OCI-LY3 (cell line): ENCODE data around the gene HTR3B.
A peak's percentile ranks its signal among the peaks of the same experiment; 100 is the strongest.

ENCODE experiments used
- H2AFZ ChIP-seq: fragments of 200-600, 300-600 bp; shearing (Covaris generic); 2 replicates; pipeline ENCODE4 v1.6.0; 2014; ENCODE audit warnings: antibody characterized with exemption, low read depth, low read length
- H3K27ac ChIP-seq: fragments of 200-600, 300-600 bp; sonication (generic); 2 replicates; pipeline ENCODE4 v1.5.1; 2014; ENCODE audit warnings: mild to moderate bottlenecking, low read length, moderate library complexity, mixed read lengths
- H3K27me3 ChIP-seq: fragments of 200-600, 300-600 bp; sonication (generic); 2 replicates; pipeline ENCODE4 v1.6.1; 2014; ENCODE audit warnings: low read depth, low read length, mixed read lengths
- H3K36me3 ChIP-seq: fragments of 200-600, 300-600 bp; sonication (generic); replicated peaks from 2 replicates; pipeline ENCODE3; 2014; ENCODE audit warnings: low read depth, low read length, mixed read lengths
- H3K4me1 ChIP-seq: fragments of 300-600, 200-600 bp; sonication (generic); 2 replicates; pipeline ENCODE4 v1.6.1; 2014; ENCODE audit warnings: low read length, mixed read lengths
- H3K4me2 ChIP-seq: fragments of 200-600, 300-600 bp; sonication (generic); 2 replicates; pipeline ENCODE4 v1.6.1; 2014; ENCODE audit warnings: low read length, mixed read lengths
- H3K4me3 ChIP-seq: fragments of 300-600, 200-600 bp; sonication (generic); 2 replicates; pipeline ENCODE4 v1.5.1; 2014; ENCODE audit warnings: antibody characterized with exemption, mild to moderate bottlenecking, low read length, moderate library complexity
- H3K79me2 ChIP-seq: fragments of 300-600, 200-600 bp; shearing (Covaris generic); 2 replicates; pipeline ENCODE4 v1.6.1; 2014; ENCODE audit warnings: mild to moderate bottlenecking, low read length, mixed read lengths
- H3K9ac ChIP-seq: fragments of 300-600, 200-600 bp; shearing (Covaris generic); 2 replicates; pipeline ENCODE4 v1.6.0; 2014; ENCODE audit warnings: mild to moderate bottlenecking, low read length, moderate library complexity
- H3K9me3 ChIP-seq: fragments of 200-600, 300-600 bp; shearing (Covaris generic); 2 replicates; pipeline ENCODE4 v1.6.1; 2014; ENCODE audit warnings: low read length, mixed read lengths; ENCODE audit not compliant: insufficient read depth
- H4K20me1 ChIP-seq: fragments of 200-600, 300-600 bp; sonication (generic); 2 replicates; pipeline ENCODE4 v1.6.1; 2016; ENCODE audit warnings: low read length, mixed read lengths; ENCODE audit not compliant: insufficient read depth
- CTCF ChIP-seq: fragments of 200-600, 300-600 bp; sonication (generic); IDR thresholded peaks from 2 replicates; pipeline ENCODE4 v1.5.1; 2014; ENCODE audit warnings: antibody characterized with exemption, low read length, low read depth
- EZH2phosphoT487 ChIP-seq: fragments of 200-600 bp; shearing (Covaris generic); IDR thresholded peaks from 2 replicates; pipeline ENCODE4 v1.6.1; 2018; ENCODE audit warnings: antibody characterized with exemption, mixed run types, low read depth

Gene HTR3B

GRCh38 chr11:113896156-113896879, 8.3 kb upstream of the HTR3B start:
- Histone ChIP-seq H3K79me2 (no peaks in the 10 kb centered on the region), H3K9me3 (no peaks in the 10 kb centered on the region), H3K27me3 (no peaks in the 10 kb centered on the region), H3K9ac (peak overlapping the region; percentile 49), H3K4me2 (peak overlapping the region; percentile 84), H3K27ac (no peak overlapping the region), H2AFZ (peak overlapping the region; percentile 79), H3K4me3 (peak overlapping the region; percentile 66), H3K4me1 (peaks cover 33% of the 10 kb centered on the region), H4K20me1 (no peaks in the 10 kb centered on the region), H3K36me3 (no peaks in the 10 kb centered on the region)
- TF ChIP-seq EZH2phosphoT487, result no peak
- TF ChIP-seq CTCF, result peak; percentile 94

- Histone ChIP-seq H3K4me1 (peaks cover 15% of the 10 kb centered on the region), H3K79me2 (no peaks in the 10 kb centered on the region), H3K27ac (no peak overlapping the region), H3K27me3 (no peaks in the 10 kb centered on the region), H3K9ac (no peak overlapping the region), H2AFZ (no peak overlapping the region), H4K20me1 (no peaks in the 10 kb centered on the region), H3K9me3 (no peaks in the 10 kb centered on the region), H3K36me3 (no peaks in the 10 kb centered on the region), H3K4me3 (no peak overlapping the region), H3K4me2 (no peak overlapping the region)
- TF ChIP-seq CTCF, result no peak
- no peak for TF ChIP-seq EZH2phosphoT487
Measured at GRCh38 chr11:113901141-113901540, 3.5 kb upstream of the HTR3B start.

- peak; percentile 26; the same call in 1 of the 2 replicates for TF ChIP-seq CTCF
- no peak for TF ChIP-seq EZH2phosphoT487
- no peaks in the 10 kb centered on the region for H3K79me2 ChIP-seq
- no peak overlapping the region for H3K4me2 ChIP-seq
- no peaks in the 10 kb centered on the region for H3K36me3 ChIP-seq
- peaks cover 22% of the 10 kb centered on the region for H3K4me1 ChIP-seq
- 0 out of 2 replicates have a peak, but pooled peaks cover 6% of the 10 kb centered on the region for H3K27me3 ChIP-seq
- H2AFZ ChIP-seq, result no peak overlapping the region
- no peak overlapping the region for H3K4me3 ChIP-seq
- no peak overlapping the region for H3K9ac ChIP-seq
- no peaks in the 10 kb centered on the region for H4K20me1 ChIP-seq
- H3K27ac ChIP-seq, result no peak overlapping the region
- H3K9me3 ChIP-seq, result no peaks in the 10 kb centered on the region
Measured at GRCh38 chr11:113906038-113906437, 1.4 kb downstream of the HTR3B start.

GRCh38 chr11:113906516-113906915, 1.9 kb downstream of the HTR3B start:
- Histone ChIP-seq H4K20me1 (no peaks in the 10 kb centered on the region), H2AFZ (no peak overlapping the region), H3K9me3 (no peaks in the 10 kb centered on the region), H3K4me3 (no peak overlapping the region), H3K9ac (no peak overlapping the region), H3K4me1 (peaks cover 22% of the 10 kb centered on the region), H3K27ac (no peak overlapping the region), H3K27me3 (0 out of 2 replicates have a peak, but pooled peaks cover 6% of the 10 kb centered on the region), H3K36me3 (no peaks in the 10 kb centered on the region), H3K4me2 (no peak overlapping the region), H3K79me2 (no peaks in the 10 kb centered on the region)
- TF ChIP-seq EZH2phosphoT487 (no peak), CTCF (no peak)
